Transverse colon (tissue), 4 donors: ENCODE measurements around the gene SPTBN5.

Source experiments
- POLR2A ChIP-seq: fragments of 450-650 bp; IDR thresholded peaks from one replicate; pipeline ENCODE4 v1.6.1; 2016; ENCODE audit warnings: antibody characterized with exemption, mild to moderate bottlenecking, moderate library complexity
- POLR2AphosphoS5 ChIP-seq, 3 donors: sonication (generic); formaldehyde crosslinking; IDR thresholded peaks; one replicate each; pipeline ENCODE4 v1.6.1; 2016; ENCODE audit warnings: antibody characterized with exemption in 3 of 3
- TF ChIP-seq, protein P1 (sequence below), 5 experiments: fragments of 200-600 bp in 3 of 5; fragments of 450-650 bp in 2 of 5; sonication (generic) in 3 of 5; IDR thresholded peaks; 1 replicate in 2 of 5; 2 replicates in 3 of 5; pipeline ENCODE4 v1.5.1; 2016 to 2017; ENCODE audit warnings: antibody characterized with exemption in 5 of 5, inconsistent platforms in 3 of 5, mild to moderate bottlenecking in 2 of 5, moderate library complexity in 1 of 5

GRCh38 chr15:41839781-41840491, 53.9 kb downstream of the SPTBN5 start:
- TF ChIP-seq, protein P1, sequence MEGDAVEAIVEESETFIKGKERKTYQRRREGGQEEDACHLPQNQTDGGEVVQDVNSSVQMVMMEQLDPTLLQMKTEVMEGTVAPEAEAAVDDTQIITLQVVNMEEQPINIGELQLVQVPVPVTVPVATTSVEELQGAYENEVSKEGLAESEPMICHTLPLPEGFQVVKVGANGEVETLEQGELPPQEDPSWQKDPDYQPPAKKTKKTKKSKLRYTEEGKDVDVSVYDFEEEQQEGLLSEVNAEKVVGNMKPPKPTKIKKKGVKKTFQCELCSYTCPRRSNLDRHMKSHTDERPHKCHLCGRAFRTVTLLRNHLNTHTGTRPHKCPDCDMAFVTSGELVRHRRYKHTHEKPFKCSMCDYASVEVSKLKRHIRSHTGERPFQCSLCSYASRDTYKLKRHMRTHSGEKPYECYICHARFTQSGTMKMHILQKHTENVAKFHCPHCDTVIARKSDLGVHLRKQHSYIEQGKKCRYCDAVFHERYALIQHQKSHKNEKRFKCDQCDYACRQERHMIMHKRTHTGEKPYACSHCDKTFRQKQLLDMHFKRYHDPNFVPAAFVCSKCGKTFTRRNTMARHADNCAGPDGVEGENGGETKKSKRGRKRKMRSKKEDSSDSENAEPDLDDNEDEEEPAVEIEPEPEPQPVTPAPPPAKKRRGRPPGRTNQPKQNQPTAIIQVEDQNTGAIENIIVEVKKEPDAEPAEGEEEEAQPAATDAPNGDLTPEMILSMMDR (IDR thresholded peaks at IDR 0.05), result no peak
- TF ChIP-seq POLR2A, result no peak
- TF ChIP-seq POLR2AphosphoS5 (IDR thresholded peaks at IDR 0.05), result no peak
